HG02884 (cell line): ENCODE results near the gene SAMD15.
"Not testable (repeated sequence)": the region's sequence is repeated elsewhere in the genome, so short reads cannot be mapped to it uniquely, and the experiment has no call there.

Experiments used
- ATAC-seq: cut with Tn5 transposase; IDR thresholded peaks from one replicate; pipeline ENCODE4 v1.9.1; 2021; ENCODE audit warnings: mild to moderate bottlenecking, moderate library complexity; ENCODE audit not compliant: unreplicated experiment

Gene SAMD15

DNA sequence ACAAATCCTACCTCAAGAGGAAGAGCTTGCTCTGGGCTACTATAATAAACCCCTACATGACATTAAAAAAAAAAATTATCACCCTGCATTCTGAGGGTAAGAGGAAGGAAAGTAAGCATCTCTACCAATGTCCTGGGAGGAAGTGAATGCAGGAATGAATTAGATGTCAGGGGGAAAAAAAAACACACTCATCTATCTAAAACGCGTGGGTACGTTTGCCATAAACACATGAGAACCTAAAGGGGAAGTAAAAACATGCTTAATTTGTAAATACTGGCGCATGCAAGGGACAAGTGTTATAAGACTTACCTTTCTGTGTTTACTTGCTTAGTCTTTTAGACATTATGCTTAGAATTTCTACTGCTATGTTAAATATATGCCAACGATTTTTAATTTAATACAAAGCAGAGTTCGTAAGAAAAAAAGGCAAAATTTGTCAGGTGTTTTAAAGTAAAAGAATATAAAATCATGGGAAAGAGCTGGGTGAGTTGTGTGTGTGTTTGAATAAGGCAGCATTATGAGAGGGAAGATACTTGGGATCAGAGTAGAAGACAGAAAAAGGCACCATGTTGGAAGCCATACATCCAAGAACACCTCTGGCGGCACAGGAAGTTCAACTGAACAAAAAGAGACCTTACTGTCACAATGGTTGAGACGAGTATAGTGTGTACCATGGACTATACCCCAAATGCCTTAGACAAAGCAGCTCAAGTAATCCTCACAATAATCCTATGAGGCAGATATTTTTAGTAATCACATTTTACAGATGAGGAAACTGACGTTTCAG lies 1.8 kb upstream of the SAMD15 start:
- no peak for ATAC-seq

DNA sequence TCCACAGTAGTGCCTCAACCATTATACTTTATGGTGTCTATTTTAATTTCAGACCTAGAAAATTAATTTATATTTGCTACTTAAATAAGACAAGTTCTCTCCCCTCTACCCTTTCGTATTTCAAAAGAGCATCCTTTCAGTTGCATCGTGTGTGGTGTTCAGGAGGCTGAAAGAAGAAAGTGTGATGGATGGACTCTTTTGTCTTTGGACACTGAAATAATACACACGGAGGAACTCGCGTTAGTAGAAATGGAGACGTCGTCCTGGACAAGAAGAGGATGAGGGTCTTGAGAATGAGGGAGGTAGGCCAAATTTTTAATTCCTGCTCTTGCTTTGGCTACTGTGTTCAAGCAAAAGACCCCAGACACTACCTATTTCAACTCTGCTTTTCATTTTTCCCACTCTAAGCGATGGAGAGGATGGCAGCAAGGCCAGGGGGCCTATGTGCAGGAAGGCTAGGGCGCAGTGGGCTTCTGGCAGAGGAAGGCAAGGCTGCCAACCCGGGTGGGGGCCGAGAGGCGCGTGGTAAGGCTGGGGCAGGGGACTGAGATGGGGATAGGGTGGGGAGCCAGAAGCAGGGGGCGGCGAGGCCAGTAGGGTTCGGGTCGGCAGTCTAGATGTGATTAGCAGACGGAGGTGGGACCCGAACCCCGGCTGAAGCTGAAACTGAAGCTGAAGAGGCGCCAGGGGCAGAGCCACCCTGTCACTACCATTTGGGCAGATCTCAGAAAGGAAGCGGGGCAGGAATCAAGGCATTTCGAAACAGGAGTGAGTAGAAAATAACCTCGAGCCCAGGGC lies 1.0 kb upstream of the SAMD15 start:
- ATAC-seq, result peak; percentile 7

DNA sequence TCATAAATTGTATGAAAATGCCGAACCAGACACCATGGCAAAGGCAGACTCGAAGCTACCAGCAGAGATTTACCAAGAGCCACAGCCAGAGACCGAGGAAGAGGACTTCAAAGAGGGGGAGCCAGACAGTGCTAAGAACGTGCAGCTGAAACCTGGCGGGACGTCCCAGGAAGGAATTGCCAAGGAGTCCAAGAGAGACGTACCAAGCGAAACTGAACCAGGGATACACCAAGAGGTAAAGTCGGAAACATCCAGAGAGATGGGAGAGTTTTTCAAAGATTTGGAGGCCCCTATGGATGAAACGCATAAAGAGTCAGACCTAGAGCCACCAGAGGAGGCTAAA lies 294 bp downstream of the SAMD15 start:
- no peak for ATAC-seq

DNA sequence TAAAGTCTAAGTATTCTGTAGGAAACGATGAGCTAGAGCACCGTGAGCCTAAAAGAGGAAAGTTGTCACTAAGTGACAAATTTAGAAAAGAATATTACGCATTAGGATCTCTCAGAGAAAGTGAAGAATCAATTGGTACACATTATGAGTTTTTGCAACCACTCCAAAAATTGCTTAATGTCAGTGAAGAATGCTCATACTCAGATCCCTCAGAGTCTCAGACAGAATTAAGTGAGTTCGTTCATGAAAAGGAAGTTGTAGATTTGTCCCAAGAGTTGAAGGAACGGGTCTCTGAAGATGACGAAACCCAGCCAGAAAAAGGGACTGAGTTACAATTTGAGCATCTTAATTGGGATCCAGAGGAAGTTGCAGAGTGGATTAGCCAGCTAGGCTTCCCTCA lies 1.5 kb downstream of the SAMD15 start:
- no peak for ATAC-seq

DNA sequence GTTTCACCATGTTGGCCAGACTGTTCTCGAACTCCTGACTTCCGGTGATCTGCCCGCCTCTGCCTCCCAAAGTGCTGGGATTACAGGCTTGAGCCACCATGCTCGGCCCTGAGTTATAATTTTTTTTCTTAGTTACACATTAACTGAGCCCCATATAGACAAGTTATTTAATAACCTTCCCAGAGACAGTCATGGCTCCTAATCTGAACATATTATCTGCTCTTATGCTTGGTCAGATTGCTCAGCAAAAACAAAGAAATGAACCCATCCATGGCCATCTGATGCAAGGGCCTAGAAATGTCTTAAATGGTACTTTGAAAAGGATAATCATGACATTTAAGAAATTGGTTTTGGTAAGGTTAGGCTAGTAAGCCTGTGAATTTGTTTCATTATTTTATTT lies 13.0 kb downstream of the SAMD15 start:
- no peak for ATAC-seq

DNA sequence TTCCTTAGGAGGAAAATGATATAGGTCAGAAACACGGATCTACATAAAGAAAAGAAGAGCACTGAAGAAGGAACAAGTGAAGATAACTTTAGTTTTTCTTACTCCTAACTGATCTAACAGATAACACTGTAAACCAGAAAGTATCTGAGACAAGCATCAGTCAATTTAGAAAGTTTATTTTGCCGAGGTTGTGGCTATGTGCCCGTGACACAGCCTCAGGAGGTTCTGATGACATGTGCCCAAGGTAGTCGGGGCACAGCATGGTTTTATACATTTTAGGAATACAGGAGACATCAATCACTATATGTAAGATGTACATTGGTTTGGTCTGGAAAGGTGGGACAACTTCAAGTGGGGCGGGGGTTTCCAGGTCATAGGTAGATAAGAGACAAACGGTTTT lies 23.0 kb downstream of the SAMD15 start:
- ATAC-seq, result no peak

- ATAC-seq, result no peak
Observed at GRCh38 chr14:77403768-77404167, 26.6 kb downstream of the SAMD15 start.

GRCh38 chr14:77406086-77406485 lies 28.9 kb downstream of the SAMD15 start:
- no peak for ATAC-seq

DNA sequence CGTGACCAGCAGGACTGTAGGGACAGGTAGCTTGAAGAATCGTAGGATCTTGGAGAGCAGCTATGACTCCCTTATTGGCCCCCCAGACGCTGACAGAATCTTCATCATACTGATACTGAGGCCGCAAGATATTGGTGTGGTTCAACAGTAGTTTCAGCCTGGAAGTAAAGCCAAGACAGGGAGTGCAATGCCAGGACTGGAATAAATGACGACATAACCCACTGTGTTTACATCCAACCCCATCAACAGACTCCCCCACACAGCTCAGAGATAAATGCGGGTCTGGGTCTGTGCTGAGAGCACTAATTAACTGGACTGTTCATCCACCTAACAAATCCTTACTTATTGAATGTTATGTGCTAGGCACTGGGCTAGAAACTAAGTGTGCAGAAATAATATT lies 29.5 kb downstream of the SAMD15 start:
- ATAC-seq, result no peak

- ATAC-seq, result no peak
Observed at GRCh38 chr14:77407158-77407557, 30.0 kb downstream of the SAMD15 start.

- no peak for ATAC-seq
Observed at GRCh38 chr14:77409131-77409533, 32.0 kb downstream of the SAMD15 start.

GRCh38 chr14:77415403-77416030 lies 38.3 kb downstream of the SAMD15 start:
- ATAC-seq, result not testable (repeated sequence)

- not testable (repeated sequence) for ATAC-seq
Observed at GRCh38 chr14:77416098-77416497, 38.9 kb downstream of the SAMD15 start.

- no peak for ATAC-seq
Observed at GRCh38 chr14:77416836-77417235, 39.7 kb downstream of the SAMD15 start.

DNA sequence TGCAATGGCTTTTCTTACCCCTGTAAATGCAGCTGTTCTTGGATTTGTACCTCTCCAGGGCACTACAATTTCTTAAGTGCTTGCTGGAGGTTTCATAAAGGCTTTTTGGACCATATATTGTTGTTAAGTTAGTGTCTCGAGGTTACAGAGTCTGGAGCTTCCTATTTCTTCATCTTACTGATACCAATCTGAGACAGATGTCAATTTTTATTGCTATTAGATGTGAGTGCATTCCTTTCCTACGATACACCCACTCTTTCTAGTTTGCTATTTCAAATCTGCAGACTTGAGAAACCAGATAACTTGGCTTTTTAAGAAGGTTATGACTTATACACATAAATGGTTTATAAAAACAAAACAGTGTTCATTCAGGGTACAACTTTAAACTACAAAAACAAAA lies 44.0 kb downstream of the SAMD15 start:
- no peak for ATAC-seq

GRCh38 chr14:77423423-77423822 lies 46.2 kb downstream of the SAMD15 start, which contains the start of gene NOXRED1:
Gene NOXRED1, minus strand, starts transcription at chr14:77423523. Its CDS starts 634 bp downstream, at chr14:77422889.
- no peak for ATAC-seq

DNA sequence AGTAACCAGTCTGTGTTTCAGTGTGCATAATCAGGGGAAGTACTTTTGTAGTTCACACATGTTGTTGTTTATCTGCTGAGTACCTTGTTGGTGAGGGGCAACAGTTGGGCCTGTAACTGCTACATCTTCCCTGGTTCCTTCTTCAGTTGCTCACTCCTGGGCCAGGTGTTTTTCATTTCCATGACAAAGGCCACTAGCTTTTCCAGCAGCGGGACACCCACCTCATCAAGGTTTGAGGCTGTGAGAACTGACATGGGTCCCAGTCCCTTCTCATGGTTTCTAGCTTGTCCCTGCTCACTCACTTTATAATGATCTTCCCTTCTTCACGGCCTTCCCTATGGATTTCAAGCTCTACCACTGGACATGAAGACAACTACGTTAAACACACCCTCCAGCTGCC lies 47.7 kb downstream of the SAMD15 start:
- ATAC-seq, result no peak

DNA sequence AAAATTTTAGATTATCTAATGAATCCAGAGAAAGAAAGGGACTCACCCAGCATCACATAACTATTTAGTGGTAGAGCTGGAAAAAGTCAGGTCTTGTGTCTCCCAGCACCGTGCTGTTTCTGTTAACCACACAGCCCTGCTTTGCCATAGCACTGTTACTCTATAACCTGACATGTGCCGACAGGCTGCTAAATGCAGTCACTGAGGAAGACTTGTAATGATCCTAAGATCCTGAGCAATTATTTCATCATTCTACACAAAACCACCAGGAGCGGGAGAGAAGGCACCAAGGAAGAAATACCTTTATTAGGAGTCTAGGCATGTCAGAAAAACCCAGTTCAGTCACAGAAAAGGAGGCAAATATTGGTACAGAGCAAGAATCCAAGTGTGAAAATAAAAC lies 49.2 kb downstream of the SAMD15 start:
- no peak for ATAC-seq

- no peak for ATAC-seq
Observed at GRCh38 chr14:77436042-77436441, 58.9 kb downstream of the SAMD15 start.

- no peak for ATAC-seq
Observed at GRCh38 chr14:77438596-77438995, 61.4 kb downstream of the SAMD15 start.

DNA sequence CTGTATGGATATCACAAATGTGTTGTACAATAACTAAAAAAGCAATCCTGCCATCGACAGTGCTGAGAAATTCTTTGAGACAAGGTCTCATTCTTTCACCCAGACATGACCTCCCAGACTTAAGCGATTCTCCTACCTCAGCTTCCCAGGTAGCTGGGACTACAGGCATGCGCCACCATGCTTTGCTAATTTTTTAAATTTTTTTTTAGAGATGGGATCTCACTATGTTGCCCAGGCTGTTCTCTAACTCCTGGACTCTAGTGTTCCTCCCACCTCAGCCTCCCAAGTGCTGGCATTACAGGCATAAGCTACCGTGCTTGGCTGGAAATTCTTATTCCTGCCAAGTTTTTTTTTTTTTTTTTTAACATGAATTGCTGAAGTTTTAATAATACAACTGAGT lies 62.7 kb downstream of the SAMD15 start:
- no peak for ATAC-seq
